ENCODE data around the gene NEDD4L. TPM values are rescaled to one million over a fixed set of nuclear protein-coding genes. Genes with fewer than 3 reads are reported as not detected.

Gene NEDD4L
- total RNA-seq, 1 donor from 2014 or later = 15.6 TPM

DNA sequence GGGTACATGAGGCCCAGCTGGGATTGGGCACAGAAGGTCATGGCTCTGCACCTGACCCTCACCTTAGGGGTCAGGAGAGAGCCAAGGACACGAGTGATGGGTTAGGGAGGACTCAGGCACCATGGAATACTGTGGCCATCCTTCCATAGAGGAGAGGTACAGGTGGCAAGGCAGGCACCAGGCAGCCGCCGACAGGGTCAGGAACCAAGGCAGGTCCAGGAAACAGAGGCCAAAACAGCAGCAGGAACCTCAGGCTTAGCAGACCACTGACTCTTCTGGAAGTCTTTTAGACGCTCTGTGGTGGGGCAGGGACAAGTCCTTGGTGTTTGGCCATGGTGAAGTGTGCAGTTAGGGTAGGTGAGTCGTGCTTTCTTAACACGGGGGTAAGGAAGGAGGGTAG is 128.0 kb downstream of the NEDD4L start:
- Histone ChIP-seq H3K4me1 (no peaks in the 10 kb centered on the region), H3K27me3 (no peaks in the 10 kb centered on the region), H3K27ac (no peak overlapping the region), H3K9me3 (no peaks in the 10 kb centered on the region), H3K4me3 (no peak overlapping the region), H3K36me3 (no peaks in the 10 kb centered on the region)
- DNase-seq (ENCODE audit: low spot score in 2 of 2) = no peak
- intact Hi-C loops (cut with DNase I) = no loop called here
- TF ChIP-seq, protein P1, sequence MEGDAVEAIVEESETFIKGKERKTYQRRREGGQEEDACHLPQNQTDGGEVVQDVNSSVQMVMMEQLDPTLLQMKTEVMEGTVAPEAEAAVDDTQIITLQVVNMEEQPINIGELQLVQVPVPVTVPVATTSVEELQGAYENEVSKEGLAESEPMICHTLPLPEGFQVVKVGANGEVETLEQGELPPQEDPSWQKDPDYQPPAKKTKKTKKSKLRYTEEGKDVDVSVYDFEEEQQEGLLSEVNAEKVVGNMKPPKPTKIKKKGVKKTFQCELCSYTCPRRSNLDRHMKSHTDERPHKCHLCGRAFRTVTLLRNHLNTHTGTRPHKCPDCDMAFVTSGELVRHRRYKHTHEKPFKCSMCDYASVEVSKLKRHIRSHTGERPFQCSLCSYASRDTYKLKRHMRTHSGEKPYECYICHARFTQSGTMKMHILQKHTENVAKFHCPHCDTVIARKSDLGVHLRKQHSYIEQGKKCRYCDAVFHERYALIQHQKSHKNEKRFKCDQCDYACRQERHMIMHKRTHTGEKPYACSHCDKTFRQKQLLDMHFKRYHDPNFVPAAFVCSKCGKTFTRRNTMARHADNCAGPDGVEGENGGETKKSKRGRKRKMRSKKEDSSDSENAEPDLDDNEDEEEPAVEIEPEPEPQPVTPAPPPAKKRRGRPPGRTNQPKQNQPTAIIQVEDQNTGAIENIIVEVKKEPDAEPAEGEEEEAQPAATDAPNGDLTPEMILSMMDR (IDR thresholded peaks at IDR 0.05) = no peak

- intact Hi-C loops (cut with DNase I) = no loop called here
- Histone ChIP-seq H3K4me3 (no peak overlapping the region), H3K27ac (no peak overlapping the region), H3K4me1 (no peaks in the 10 kb centered on the region), H3K36me3 (no peaks in the 10 kb centered on the region), H3K27me3 (no peaks in the 10 kb centered on the region), H3K9me3 (no peaks in the 10 kb centered on the region)
- TF ChIP-seq, protein P1 (IDR thresholded peaks at IDR 0.05) = no peak
- DNase-seq (ENCODE audit: low spot score in 2 of 2) = no peak
Observed at GRCh38 chr18:58174285-58174684, 130.3 kb downstream of the NEDD4L start.

DNA sequence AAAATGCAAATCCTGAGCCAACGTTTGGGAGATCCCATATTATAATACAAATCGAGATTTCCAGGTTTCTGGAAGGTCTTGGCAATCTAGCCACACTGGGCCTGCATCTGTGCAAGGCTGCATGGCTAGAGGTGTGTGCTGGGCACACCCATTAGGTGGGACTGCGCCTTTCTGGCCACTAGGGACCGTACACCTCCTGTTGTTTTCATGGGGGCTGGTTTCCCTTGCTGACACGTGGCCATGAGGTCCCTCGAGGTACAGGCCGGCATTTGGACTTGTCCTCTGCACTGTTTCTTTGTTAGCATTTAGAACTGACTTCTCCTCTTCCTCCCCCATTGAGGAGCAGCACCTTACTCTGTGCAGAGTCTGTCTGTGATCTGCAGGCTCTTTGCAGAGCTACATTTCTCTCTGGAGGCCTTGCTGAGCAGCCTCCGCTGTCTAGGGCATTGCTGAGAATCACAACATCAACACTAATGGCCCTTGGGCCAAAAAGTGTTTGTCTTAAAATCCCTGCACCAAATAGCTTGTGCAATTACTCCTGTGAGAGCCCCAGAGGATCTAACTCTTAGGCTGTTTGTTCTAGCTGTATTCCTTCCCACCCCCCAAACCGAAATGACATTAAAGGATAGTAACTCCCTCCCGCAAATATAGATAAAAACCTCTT is 131.2 kb downstream of the NEDD4L start:
- no peaks in the 10 kb centered on the region for H3K36me3 ChIP-seq
- H3K27ac ChIP-seq = no peak overlapping the region
- DNase-seq (ENCODE audit: low spot score in 2 of 2) = no peak
- H3K4me3 ChIP-seq = no peak overlapping the region
- TF ChIP-seq, protein P1 (IDR thresholded peaks at IDR 0.05) = no peak
- no peaks in the 10 kb centered on the region for H3K9me3 ChIP-seq
- intact Hi-C loops (cut with DNase I) = no loop called here
- no peaks in the 10 kb centered on the region for H3K27me3 ChIP-seq
- no peaks in the 10 kb centered on the region for H3K4me1 ChIP-seq

DNA sequence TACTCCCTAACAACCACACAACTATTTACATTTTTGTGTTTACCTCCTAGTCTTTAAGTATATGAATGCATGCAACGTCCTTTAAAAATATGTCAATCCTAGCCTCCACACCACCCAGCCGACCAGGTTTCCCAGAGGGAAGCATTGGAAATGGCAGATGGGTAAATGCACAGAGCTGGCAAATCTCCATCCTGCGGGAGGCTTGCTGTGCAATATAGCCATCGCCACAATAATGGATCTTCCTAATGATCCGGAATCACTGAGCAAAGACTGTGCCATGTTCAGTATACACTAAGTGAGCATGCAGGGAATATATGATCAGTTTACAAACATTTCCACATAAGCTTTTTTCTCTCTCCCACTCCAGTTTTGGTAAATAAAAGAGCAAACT is 131.8 kb downstream of the NEDD4L start:
- TF ChIP-seq, protein P1 (IDR thresholded peaks at IDR 0.05) = no peak
- H3K27me3 ChIP-seq = no peaks in the 10 kb centered on the region
- H3K4me1 ChIP-seq = no peaks in the 10 kb centered on the region
- no peaks in the 10 kb centered on the region for H3K36me3 ChIP-seq
- DNase-seq (ENCODE audit: low spot score in 2 of 2) = no peak
- intact Hi-C loops (cut with DNase I) = no loop called here
- H3K27ac ChIP-seq = no peak overlapping the region
- no peaks in the 10 kb centered on the region for H3K9me3 ChIP-seq
- H3K4me3 ChIP-seq = no peak overlapping the region

DNA sequence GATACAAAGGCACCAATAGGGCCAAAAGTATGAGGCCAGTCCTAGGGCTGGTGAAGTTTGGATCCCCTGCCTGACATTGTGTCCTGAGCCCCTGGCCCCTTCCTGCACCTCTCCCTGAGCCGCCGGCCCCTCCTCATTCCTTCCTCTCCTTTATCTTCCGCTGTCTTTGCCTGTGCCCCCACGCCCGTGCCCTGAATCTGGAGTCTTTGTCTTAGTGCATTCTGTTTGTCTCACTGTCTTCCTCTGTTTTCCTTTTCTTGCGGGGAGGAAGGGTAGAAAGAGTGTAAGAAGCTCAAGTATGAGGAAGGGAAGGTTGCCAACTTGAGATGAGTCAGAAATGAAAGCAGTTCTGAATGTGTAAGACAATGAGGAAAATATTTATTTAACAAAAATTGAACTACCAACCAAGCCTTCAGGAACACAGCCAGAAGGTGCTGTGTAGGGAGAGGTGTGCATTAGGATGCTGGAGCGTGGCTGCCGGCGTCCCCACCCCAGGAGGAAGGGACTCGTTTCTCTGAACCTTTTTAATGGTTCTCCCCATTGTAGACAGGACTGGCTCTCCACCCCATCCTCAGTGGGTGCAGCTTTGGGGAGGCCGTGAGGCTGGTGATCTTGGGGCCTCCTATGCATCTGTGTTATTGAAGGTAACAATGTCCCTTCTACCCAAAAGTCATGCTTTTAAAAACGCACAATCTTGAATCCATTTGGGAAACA is 133.1 kb downstream of the NEDD4L start:
- intact Hi-C loops (cut with DNase I) = no loop called here
- no peak overlapping the region for H3K27ac ChIP-seq
- no peaks in the 10 kb centered on the region for H3K4me1 ChIP-seq
- no peak overlapping the region for H3K4me3 ChIP-seq
- H3K27me3 ChIP-seq = no peaks in the 10 kb centered on the region
- no peaks in the 10 kb centered on the region for H3K36me3 ChIP-seq
- no peak for DNase-seq (ENCODE audit: low spot score in 2 of 2)
- TF ChIP-seq, protein P1 (IDR thresholded peaks at IDR 0.05) = no peak
- H3K9me3 ChIP-seq = no peaks in the 10 kb centered on the region

Measured in ascending aorta (tissue), 2 donors.